DLD1 (cell line): ENCODE measurements around the gene WDR86.

Experiments
- in situ Hi-C: cut with HindIII; loops from 2 replicates; pipeline ENCODE4 v1.10.0; 2017; ENCODE audit warnings: low sequenced_read_pairs

WDR86 gene, protein sequence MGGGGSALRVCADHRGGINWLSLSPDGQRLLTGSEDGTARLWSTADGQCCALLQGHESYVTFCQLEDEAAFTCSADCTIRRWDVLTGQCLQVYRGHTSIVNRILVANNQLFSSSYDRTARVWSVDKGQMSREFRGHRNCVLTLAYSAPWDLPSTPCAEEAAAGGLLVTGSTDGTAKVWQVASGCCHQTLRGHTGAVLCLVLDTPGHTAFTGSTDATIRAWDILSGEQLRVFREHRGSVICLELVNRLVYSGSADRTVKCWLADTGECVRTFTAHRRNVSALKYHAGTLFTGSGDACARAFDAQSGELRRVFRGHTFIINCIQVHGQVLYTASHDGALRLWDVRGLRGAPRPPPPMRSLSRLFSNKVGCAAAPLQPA

DNA sequence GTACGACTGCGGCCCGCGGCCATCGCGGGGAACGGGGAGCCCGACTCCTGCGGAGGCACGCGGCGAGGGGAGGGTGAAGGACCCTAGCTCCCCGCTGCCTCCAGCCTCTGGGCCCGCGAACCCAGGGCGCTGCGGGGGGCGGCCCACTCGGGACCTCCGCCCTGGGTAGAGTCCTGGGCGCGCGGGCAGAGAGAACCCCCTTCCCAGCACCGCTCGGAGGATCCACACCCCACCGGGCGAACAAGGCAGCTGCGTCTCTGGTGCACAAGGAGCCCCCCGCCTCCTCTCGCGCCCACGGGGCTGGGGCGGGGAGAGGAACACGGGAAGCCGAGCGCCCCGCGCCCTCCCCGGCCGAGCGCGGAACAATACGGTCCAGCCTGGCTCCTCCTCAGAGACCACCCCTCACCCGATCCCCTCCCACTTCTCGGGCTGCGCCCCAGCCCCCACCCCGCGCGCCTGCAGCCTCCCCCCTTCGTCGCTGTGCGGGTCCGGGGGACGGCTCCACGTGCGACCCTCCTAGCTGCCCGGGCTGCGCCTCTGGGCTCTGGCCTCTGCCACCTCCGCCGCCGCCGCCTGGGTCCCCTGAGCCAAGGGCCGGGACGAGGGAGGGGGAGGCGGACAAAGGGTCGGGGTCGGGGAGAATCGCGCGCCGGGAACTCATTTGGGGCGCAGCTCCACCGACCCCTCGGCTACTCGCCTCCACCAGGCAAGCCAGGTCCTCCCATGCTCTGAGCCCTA is at the start of gene WDR86:
Gene WDR86, minus strand, starts transcription at position 372 of the 738 bp plus-strand sequence. CDS start 449 bp downstream, outside the sequence.
- in situ Hi-C loops, result no loop called here

DNA sequence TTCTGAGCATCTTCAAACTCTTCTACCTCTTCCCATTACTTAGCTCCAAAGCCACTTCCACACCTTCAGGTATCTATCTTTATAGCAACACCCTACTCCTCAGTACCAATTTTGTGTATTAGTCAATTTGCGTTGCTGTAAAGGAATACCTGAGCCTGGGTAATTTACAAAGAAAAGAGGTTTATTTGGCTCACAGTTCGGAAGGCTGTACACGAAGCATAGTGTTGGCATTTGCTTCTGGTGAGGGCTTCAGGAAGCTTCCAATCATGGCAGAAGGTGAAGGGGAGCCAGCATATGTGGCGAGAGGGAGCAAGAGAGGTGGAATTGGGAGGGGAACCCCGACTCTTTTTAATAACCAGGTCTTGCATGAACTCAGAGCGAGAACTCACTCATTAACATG is 47.7 kb upstream of the WDR86 start:
- in situ Hi-C loops, result no loop called here

DNA sequence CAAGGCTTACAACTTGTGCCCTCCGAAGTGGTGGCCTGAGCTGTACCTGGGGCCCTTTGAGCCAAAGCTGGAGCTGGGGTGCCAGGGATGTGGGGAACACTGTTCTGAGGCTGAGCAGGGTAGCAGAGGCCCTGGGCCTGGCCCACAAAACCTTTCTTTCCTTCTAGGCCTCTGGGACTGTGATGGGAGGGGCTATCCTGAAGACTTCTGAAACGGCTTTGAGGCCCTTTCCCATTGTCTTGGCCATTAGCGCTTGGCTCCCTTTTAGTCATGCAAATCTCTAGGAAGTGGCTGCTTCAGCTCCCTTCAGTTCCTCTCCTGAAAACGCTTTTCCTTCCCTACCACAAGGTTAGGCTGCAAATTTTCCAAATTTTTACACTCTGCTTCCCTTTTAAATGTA is 46.9 kb upstream of the WDR86 start:
- in situ Hi-C loops, result no loop called here

DNA sequence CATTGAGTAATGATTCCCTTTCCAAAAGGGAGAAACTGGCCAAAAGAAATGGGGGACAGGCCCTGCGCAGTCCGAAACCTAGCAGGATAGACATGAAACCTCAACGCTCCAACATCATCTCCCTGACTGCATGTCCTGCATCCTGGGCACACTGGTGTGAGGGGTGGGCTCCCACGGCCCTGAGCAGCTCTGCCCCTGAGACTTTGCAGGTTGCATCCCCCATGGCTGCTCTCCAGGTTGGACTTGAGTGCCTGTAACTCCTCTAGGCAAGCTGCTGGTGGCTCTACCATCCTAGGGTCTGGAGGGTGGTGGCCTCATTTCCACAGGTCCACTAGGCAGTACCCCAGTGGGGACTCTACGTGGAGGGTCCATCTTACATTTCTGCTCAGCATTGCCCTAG is 46.4 kb upstream of the WDR86 start:
- in situ Hi-C loops, result no loop called here

DNA sequence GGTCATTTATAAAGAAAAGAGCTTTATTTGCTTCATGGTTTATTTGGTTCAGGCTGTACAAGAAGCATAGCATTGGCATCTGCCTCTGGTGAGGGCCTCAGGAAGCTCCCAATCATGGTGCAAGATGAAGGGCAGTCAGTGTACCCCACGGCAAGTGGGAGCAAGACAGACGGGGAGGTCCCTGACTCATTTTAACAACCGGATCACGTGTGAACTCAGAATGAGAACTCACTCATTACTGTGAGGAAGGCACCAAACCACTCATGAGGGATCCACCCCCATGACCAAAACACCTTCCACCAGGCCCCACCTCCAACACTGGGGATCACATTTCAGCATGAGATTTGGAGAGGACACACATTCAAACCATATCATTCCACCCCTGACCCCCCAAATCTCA is 45.9 kb upstream of the WDR86 start:
- in situ Hi-C loops, result no loop called here

DNA sequence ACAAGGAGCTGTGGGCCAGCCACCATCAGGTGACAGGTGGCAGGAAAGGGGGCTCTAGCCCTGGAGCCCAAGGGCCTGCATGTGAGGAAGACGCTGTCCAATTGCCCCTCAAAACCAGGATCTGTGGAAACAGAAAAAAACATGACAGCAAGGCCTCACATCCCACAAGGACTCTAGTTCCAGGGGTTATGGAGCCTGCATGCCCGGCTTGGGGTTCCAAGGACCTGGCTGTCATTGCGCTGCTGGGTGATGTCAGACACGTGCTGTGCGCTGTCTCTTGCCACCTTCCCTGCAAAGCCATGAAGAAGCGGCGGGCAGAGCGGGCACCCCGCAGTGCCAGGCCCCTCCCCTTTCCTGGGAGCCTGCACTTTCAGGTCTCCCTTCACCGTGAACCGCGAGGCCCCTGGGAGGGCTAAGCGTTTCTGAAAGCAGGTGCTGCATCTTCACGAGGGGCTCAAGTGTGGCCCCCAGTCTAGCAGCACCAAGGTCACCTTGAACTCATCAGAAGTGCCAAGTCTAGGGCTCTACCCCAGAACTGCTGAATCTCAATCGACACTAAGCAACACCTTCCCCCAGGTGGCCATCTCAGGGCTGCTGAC is 45.2 kb upstream of the WDR86 start:
- in situ Hi-C loops, result no loop called here

DNA sequence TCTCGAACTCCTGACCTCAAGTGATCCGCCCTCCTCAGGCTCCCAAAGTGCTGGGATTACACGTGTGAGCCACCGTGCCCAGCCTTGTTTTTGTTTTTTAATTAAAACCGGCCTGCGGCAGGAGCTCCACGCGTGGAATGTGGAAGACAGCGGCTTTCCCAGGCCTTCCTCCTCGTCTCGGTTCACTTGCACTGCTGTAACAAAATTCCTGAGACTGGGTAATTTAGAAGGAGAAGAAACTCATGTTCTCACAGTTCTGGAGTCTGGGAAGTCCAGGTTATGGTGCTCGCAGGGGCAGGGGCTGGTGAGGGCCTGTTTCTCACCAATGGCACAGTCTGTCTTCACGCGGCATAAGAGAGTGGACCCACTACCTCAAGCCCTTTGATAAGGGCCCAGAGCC is 44.5 kb upstream of the WDR86 start:
- in situ Hi-C loops, result no loop called here

DNA sequence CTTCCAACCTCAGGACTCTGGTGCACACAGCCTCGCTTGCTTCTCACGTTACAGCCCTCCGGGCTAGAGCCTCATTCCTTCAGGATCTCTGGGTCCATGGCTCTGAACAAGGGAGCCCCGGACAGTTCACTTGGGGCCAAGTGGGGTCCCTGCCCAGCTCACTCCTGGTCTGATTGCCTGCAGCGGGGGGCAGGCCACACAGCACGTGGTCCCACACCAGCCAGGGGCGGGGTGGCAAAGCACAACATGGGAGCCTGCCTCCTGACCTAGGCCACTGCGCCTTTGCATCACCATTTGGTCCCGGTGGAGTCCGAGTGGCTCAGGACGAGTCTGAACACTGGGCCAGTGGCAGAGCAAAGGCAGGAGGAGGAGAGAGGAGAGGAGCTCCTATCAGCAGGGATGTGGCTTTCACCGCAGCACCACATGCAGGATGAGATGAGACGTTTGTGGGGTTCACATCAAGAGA is 43.5 kb upstream of the WDR86 start:
- in situ Hi-C loops, result no loop called here

DNA sequence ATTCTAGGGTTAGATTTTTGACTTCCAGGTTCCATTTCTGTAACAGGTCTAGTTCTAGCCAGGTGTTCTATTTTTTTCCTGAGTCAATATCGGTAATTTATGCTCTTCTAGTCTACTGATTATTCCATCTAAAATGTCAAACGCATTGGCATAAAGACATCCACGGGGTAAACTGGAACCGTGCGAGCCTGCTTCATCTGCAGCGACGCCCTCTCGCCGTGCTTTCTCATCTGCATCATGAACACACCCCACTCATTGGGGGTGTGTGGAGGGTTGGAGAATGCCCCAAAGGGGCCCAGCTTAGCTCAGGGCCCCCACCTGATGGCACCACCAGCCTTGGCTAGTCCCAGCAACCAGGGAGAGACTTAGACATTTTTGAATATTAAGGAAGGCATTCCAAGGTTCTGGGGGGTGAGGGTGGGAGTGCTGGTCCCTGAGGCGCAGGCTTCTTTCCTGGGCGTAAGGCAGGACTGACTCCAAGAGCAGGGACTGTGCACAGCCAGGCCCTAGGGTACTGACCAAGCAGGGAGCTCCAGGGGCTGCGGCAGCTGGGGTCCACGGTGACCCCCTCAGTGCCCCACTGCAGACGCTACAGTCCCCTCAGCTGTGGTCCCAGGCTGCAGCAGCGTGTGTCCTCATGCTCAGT is 43.0 kb upstream of the WDR86 start:
- in situ Hi-C loops, result no loop called here

DNA sequence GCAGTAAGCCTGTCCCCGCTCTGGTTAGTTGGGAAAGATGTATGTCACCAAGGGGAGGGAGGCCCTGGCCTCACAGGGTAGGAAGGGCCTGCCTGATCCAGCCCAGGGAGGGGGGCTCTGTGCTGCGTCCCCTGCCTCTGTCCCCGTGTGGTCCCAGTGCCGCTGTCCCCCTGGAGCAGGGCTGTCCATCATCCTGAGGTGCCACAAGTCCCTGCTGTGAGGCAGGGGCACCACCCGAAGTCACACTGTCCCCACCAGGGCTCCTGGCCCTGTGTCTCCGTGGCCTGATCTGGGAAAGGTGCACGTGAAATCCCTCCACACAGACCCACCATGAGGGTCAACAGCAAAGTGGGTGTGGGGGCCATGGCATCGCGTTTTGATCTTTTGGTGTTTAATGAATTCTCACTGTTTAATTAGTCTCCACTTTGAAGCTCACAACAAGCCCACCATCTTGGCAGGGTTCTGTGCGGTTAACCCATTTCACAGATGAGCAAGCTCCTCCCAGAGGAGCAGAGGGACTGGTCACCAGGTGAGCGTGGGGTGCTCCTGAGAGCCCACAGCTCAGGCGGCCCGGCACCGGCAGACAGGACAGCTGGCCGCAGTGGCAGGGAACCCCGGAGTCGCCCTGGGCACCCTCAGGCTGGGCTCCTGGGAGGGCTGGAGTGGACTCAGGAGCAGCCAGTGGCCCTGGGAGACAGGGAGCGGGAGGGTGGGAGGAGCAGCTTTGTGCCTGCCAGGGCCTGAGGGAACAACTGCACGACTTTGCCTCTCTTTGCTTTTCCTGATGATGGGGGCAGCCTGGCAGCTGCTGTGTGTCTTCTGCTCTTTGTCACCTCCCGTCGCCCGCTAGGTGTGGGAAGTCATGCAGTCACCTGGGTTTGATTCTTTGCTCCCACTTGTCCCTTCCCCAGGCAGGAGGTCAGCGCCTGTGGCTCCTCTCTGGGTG is 42.1 kb upstream of the WDR86 start:
- in situ Hi-C loops, result no loop called here

DNA sequence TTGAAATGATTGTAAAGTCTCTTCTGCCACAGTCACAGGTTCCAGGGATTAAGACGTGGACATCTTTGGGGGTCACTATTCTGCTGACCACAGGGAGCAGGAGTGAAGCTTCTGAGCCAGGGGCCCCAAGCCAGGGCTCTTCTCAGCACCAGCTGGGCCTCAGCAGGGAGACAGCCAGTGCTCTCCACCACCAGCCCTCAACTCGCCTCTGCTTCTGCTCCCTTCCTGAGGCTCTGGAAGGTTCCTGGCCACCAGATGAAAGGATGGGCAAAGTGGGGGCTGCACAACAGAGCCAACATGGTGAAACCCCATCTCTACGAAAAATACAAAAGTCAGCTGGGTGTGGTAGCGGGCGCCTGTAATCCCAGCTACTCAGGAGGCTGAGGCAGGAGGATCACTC is 41.3 kb upstream of the WDR86 start:
- in situ Hi-C loops, result no loop called here

DNA sequence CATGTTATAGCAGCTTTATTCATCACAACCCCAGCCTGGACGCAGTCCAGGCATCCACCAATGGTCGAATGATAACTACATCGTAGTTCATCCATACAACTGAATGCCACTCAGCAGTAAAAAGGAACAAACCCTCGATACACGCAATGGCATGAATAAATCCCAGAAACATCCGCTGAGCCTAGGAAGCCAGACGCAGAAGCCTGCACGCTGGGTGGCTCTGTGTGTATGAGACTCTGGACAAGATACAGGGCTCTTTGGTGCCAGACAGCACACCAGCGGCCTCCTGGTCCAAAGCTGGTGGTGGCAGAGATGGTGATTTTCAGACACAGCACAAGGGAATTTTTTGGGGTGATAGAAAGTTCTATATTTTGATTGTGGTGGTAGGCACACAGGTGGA is 40.2 kb upstream of the WDR86 start:
- in situ Hi-C loops, result no loop called here

DNA sequence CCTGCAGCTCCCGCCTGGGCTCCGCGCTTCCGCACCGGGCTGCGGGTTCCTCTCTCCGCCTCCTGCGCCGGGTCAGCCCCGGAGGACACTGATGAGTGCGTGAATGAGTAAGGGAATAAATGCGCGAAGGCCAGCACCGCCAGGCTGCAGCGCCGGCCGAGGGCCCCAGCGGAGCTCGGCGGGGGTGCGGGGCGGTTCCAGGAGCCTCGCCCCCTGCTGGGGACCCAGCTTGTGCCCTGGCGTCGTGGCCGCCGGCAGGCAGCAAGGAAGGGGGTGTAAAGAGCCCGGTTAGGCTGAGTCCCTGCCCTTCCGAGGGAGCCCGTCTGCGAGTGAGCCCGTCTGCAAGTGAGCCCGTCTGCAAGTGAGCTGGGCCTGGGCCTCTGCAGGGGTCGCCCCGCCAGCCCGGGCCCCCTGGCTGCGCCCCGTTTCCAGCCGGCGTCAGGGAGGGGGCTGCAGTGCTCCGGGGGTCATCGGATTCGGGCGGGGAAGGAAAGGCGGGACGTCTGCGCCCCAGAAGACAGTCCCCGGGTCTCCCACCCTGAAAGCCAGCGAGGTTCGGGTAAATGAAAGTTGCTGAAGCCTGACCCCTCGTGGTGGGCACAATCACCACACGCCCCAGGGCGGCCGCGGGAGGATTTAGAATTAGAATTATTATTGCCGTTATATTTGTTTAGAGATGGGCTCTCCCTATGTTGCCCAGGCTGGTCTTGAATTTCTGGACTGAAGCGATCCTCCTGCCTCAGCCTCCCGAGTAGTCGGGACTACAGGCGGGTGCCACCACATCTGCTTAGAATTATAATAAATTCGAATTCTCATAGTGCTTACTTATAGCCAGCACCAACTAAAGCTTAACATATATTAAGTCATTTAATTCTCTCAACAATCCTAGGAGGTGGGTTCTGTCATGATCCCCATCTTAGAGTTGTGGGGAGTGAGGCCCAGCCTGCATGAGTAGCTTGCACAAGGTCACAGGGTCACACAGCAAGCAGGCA is 38.7 kb upstream of the WDR86 start:
- in situ Hi-C loops, result no loop called here

DNA sequence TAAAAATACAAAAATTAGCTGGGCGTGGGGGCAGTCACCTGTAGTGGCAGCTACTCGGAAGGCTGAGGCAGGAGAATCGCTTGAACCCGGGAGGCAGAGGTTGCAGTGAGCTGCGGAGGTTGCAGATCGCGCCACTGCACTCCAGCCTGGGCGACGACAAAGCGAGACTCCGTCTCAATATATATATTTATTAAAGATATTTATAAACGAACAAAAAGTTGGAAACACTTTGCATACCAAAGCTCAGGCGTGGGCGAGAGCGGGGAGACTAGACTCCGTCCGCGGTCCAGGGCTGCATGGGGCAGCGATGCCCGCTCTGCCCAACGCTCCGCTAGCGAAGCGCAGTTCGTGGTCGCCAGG is 38.0 kb upstream of the WDR86 start:
- in situ Hi-C loops, result no loop called here

DNA sequence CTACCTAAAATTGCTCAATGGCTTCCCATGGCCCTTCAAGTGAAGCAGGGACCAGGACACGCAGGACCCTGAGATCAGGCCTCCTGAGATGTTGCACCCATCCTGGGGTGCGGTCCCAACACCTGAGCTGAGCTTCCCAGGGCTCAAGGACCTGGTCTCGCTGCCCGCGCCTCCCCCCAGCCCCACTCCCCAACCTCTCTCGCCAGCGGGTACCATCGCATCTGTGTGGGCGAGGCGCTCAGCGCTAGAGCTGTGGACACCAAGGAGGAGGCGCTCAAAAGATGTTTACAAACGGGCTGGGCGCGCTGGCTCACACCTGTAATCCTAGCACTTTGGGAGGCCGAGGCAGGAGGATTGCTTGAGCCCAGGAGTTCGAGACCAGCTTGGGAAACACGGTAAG is 37.5 kb upstream of the WDR86 start:
- in situ Hi-C loops, result no loop called here

DNA sequence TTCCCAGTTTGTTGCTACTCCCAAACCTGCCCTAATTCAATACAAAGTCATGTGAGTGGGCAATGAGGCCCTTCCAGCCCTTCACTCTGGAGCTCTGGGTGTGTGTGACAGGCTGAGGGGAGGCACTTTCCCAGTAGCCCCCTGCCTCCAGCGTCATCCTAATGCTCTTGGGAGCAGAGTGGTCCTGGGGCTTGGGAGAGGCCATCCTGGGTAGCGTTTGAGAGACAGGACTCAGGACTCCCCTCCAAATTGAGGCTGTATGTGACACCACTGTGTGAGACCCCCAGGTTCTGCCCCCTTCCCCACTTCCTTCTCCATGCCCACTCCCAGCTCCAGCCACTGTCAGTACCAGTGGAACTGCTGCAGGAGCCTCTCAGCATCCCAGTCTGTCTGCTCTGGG is 36.6 kb upstream of the WDR86 start:
- in situ Hi-C loops, result no loop called here

DNA sequence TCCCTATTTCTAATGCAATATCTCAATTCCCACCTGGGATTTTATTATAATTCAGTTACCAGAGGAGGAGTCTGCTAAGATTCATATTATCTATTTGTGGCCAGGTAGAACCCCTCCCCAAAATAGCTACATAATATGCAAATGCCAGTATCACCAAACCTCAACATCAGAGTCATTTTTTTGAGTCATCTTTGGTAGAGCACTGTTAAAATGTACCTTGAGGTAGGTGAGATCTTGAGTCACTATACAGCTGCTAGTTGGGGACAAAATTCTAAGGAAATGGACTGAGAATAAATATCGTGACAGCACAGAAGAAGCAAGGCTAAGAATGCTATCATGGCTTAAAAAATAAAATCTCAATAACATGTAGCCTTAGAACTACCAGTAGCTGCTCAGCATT is 34.8 kb upstream of the WDR86 start:
- in situ Hi-C loops, result loop anchor here (5.0 kb wide), 2 partner anchors 77 to 132 kb away; no protein-coding TSS in a partner anchor

DNA sequence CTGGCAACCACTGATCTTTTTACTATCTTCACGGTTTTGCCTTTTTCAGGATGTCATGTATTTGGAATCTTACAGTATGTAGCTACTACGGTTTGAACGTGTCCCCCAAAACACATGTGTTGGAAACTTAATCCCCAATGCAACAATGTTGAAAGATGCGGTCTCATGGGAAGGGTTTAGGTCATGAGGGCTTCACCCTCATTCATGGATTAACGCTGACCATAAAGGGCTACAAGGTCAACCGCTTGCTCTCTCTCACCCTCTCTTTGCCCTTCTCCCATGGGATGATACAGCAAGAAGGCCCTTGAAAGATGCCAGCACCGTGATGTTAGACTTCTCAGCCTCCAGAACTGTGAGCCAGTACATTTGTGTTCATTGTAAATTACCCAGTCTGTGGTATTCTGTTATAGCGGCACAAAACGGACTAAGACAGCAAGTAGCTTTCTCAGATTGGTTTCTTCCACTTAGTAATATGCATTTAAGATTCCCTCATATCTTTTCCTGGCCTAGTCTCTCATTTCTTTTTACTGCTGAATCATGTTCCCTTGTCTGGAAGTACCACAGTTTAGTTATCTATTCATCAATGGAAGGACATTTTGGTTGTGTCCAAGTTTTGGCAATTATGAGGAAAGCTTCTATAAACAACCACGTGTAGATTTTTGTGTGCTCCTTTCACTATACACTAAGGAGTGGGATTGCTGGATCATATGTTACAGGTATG is 33.1 kb upstream of the WDR86 start:
- in situ Hi-C loops, result loop anchor here (5.0 kb wide), 2 partner anchors 76 to 131 kb away; no protein-coding TSS in a partner anchor
